Omental fat pad (tissue), 4 donors: ENCODE data around the gene KRTAP10-1. TPM values are rescaled to one million over a fixed set of nuclear protein-coding genes. Genes with fewer than 3 reads are reported as not detected.

Source experiments
- ATAC-seq: fragments of 150-250 bp; one replicate; pipeline ENCODE4 v1.9.1; 2016; ENCODE audit warnings: mild to moderate bottlenecking, moderate library complexity; ENCODE audit not compliant: low FRiP score
- DNase-seq: peaks from one replicate; pipeline ENCODE4 v3.0.0-alpha.2; 2019; ENCODE audit warnings: low spot score
- CTCF ChIP-seq, 3 donors: fragments of 450-650 bp; IDR thresholded peaks; one replicate each; pipeline ENCODE4 v1.5.1; 2016 to 2017; ENCODE audit warnings: antibody characterized with exemption in 3 of 3, mild to moderate bottlenecking in 3 of 3, moderate library complexity in 2 of 3
- total RNA-seq, 4 donors: library from RNA; depleted of rRNA; stranded (reverse); fragments of >200 nt; gene quantifications; one replicate each; pipeline ENCODE4 v1.1.0, GENCODE V29; 2016

Gene KRTAP10-1
- total RNA-seq, 4 donors from 2014 or later, result not detected

- DNase-seq (no peak), ATAC-seq (no peak)
These were observed 33.1 kb upstream of the KRTAP10-1 start for GRCh38 chr21:44572959-44573583.

GRCh38 chr21:44571844-44572782 is 32.1 kb upstream of the KRTAP10-1 start:
- ATAC-seq (no peak), DNase-seq (no peak)
- no peak for TF ChIP-seq CTCF (IDR thresholded peaks at IDR 0.05)

More at GRCh38 chr21:44572959-44573583, 33.1 kb upstream of the KRTAP10-1 start:
- TF ChIP-seq CTCF (IDR thresholded peaks at IDR 0.05), result no peak

GRCh38 chr21:44571296-44571695 is 31.3 kb upstream of the KRTAP10-1 start:
- no peak for DNase-seq
- TF ChIP-seq CTCF (IDR thresholded peaks at IDR 0.05), result no peak

GRCh38 chr21:44569861-44570517 is 30.0 kb upstream of the KRTAP10-1 start:
- no peak for DNase-seq

More at GRCh38 chr21:44571296-44571695, 31.3 kb upstream of the KRTAP10-1 start:
- ATAC-seq, result no peak

GRCh38 chr21:44568667-44569556 is 28.9 kb upstream of the KRTAP10-1 start:
- no peak for TF ChIP-seq CTCF (IDR thresholded peaks at IDR 0.05)
- no peak for ATAC-seq
- no peak for DNase-seq

More at GRCh38 chr21:44569861-44570517, 30.0 kb upstream of the KRTAP10-1 start:
- no peak for TF ChIP-seq CTCF (IDR thresholded peaks at IDR 0.05)
- no peak for ATAC-seq

- DNase-seq (no peak), ATAC-seq (no peak)
- no peak for TF ChIP-seq CTCF (IDR thresholded peaks at IDR 0.05)
These were observed 28.3 kb upstream of the KRTAP10-1 start for GRCh38 chr21:44568261-44568660.
